CD4-positive, CD25-positive, alpha-beta regulatory T cell (primary cell): ENCODE measurements around the gene MINDY4. TPM values are rescaled to one million over a fixed set of nuclear protein-coding genes. Genes with fewer than 3 reads are reported as not detected.
"Not testable (repeated sequence)": the region's sequence is repeated elsewhere in the genome, so short reads cannot be mapped to it uniquely, and the experiment has no call there.

Source experiments
- ATAC-seq, 2 donors: fragments of 150-1000 bp; cut with Tn5 transposase; one replicate each; pipeline ENCODE4 v1.10.0; 2021; ENCODE audit warnings: low read depth in 2 of 2, moderate number of reproducible peaks in 2 of 2, moderate library complexity in 1 of 2
- DNase-seq, 3 donors: peaks; one replicate each; pipeline versions ENCODE4 v3.0.0 to v3.0.0-alpha.2; 2012 to 2022; ENCODE audit warnings: mixed read lengths in 1 of 3
- H3K27ac ChIP-seq: one replicate; pipeline ENCODE4 v1.7.0; 2013; ENCODE audit warnings: mild to moderate bottlenecking, low read length; ENCODE audit not compliant: insufficient read depth, poor library complexity, severe bottlenecking
- H3K27me3 ChIP-seq: one replicate; pipeline ENCODE4 v1.7.0; 2013; ENCODE audit warnings: low read length; ENCODE audit not compliant: control insufficient read depth, insufficient read depth
- H3K36me3 ChIP-seq: one replicate; pipeline ENCODE4 v1.7.0; 2013; ENCODE audit warnings: mild to moderate bottlenecking, low read length, moderate library complexity; ENCODE audit not compliant: control insufficient read depth, insufficient read depth
- H3K4me1 ChIP-seq: 2 replicates; pipeline ENCODE4 v1.7.0; 2013; ENCODE audit warnings: mild to moderate bottlenecking, low read length; ENCODE audit not compliant: insufficient read depth, control insufficient read depth, poor library complexity, severe bottlenecking
- H3K4me3 ChIP-seq: one replicate; pipeline ENCODE4 v1.7.0; 2013; ENCODE audit warnings: low read depth, mild to moderate bottlenecking, low read length, moderate library complexity
- H3K9me3 ChIP-seq, 2 experiments: 1 replicate in 1 of 2; 2 replicates in 1 of 2; pipeline ENCODE4 v1.7.0; 2013; ENCODE audit warnings: low read length in 2 of 2, mild to moderate bottlenecking in 1 of 2, moderate library complexity in 1 of 2; ENCODE audit not compliant: control insufficient read depth in 2 of 2
- H3K27ac Mint-ChIP-seq, 3 donors: one replicate each; pipeline ENCODE4 v1.8.0; 2020 to 2022; ENCODE audit warnings: mild to moderate bottlenecking in 3 of 3, mixed read lengths in 3 of 3, moderate library complexity in 2 of 3
- H3K27me3 Mint-ChIP-seq: one replicate; pipeline ENCODE4 v1.8.0; 2022; ENCODE audit warnings: mild to moderate bottlenecking, mixed read lengths
- H3K36me3 Mint-ChIP-seq: one replicate; pipeline ENCODE4 v1.8.0; 2020; ENCODE audit warnings: mixed read lengths
- H3K4me1 Mint-ChIP-seq, 4 donors: one replicate each; pipeline ENCODE4 v1.8.0; 2020 to 2022; ENCODE audit warnings: mixed read lengths in 4 of 4, mild to moderate bottlenecking in 1 of 4
- H3K4me3 Mint-ChIP-seq, 4 donors: one replicate each; pipeline ENCODE4 v1.8.0; 2020 to 2022; ENCODE audit warnings: mild to moderate bottlenecking in 4 of 4, mixed read lengths in 4 of 4, moderate library complexity in 3 of 4
- H3K9me3 Mint-ChIP-seq, 7 donors: one replicate each; pipeline ENCODE4 v1.8.0; 2020 to 2022; ENCODE audit warnings: mixed read lengths in 7 of 7, mild to moderate bottlenecking in 3 of 7, moderate library complexity in 2 of 7
- polyA plus RNA-seq, 4 donors: library from polyadenylated mRNA; unstranded; fragments of 300-500 nt; fragmentation: Illumina TruSeq; gene quantifications; one replicate each; pipeline ENCODE4 v1.2.3, GENCODE V29; 2021
- total RNA-seq: library from RNA; stranded (reverse); gene quantifications from one replicate; pipeline ENCODE4 v1.2.3, GENCODE V29; 2022

The MINDY4 gene
- total and polyA plus RNA-seq, 5 donors from 2014 or later: 0.17 to 1.0 (median 0.52) TPM

DNA sequence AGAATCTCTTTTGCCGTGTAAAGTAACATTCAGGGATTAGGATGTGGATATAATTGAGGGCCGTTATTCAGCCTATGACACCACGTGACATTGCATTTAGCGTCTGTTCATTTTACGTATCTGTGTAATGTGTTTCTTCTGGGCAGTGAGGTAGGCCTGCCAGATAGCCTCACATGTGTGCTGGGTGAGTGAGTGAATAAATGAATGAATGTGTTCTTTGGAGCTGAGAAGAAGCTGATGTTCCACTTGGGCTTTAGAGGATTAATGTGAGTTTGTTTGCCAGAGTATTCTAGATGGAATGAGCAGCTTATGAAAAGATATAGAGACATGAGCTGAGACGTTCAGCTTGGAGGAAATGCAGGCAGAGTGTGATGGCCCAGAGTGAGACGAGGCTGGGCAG, 55.0 kb downstream of the MINDY4 start:
- Histone ChIP-seq H3K4me1 (no peaks in the 10 kb centered on the region), H3K27ac (no peak overlapping the region), H3K36me3 (no peaks in the 10 kb centered on the region), H3K9me3 (no peaks in the 10 kb centered on the region), H3K27me3 (no peaks in the 10 kb centered on the region), H3K4me3 (no peak overlapping the region)
- ATAC-seq: no peak
- Mint-ChIP-seq H3K4me3 (no peak overlapping the region), H3K4me1 (peaks cover 0 to 2% (median 0%) of the 10 kb centered on the region in 4 donors), H3K27me3 (peaks cover 7% of the 10 kb centered on the region), H3K27ac (no peak overlapping the region), H3K36me3 (no peaks in the 10 kb centered on the region), H3K9me3 (peaks cover 0 to 10% (median 6%) of the 10 kb centered on the region in 7 donors)
- no peak for DNase-seq

DNA sequence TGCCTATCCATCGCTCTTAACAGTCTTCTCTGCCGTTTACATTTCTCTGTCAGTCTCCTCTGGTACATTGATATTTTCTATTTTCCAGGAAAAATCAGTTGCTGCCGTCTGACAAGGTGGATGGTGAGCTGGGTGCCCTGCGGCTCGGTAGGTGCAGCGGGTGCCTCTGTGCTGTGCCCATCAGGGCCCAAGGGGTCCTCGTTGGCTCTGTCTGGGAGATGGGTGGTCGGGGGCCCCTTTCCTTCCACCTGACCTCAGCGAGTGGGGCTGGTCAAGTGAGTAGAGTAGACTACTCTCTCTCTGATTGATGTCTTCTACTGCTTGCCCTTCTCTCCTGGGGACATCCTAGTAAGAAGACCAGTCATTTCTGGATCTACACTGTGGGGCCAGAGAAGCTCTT, 57.4 kb downstream of the MINDY4 start:
- DNase-seq (no peak), ATAC-seq (no peak)
- Mint-ChIP-seq H3K4me1 (no peaks in the 10 kb centered on the region), H3K4me3 (no peak overlapping the region), H3K27me3 (peaks cover under 1% of the 10 kb centered on the region), H3K27ac (no peak overlapping the region), H3K9me3 (peaks cover 0 to 19% (median 10%) of the 10 kb centered on the region in 7 donors), H3K36me3 (peaks cover 7% of the 10 kb centered on the region)
- no peaks in the 10 kb centered on the region for H3K27me3 ChIP-seq
- no peak overlapping the region for H3K4me3 ChIP-seq
- peaks cover 0 to 7% of the 10 kb centered on the region in 2 experiments for H3K9me3 ChIP-seq
- no peaks in the 10 kb centered on the region for H3K36me3 ChIP-seq
- no peak overlapping the region for H3K27ac ChIP-seq
- no peaks in the 10 kb centered on the region for H3K4me1 ChIP-seq

DNA sequence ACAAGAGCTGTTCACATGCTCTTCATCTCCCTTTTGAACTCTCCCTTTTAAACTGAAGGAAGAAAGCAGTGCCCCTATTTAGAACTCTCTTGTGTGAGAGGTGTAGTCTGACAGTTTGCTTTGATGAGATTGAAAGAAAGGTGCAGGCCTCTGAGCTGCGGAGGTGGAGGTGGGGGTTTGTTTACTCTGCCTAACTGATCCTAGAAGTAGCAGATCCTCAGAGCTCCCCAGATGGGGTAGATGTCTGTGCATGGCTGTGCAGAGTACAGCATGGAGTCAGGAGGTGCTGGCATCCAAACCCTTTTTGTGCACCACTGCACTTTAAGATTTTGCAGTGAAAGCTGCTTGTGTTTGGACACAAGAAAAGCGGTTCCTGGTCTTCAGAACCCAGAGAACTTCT, 58.3 kb downstream of the MINDY4 start:
- H3K4me3 Mint-ChIP-seq: peak overlapping the region in 1 of 4 donors; percentile 69

DNA sequence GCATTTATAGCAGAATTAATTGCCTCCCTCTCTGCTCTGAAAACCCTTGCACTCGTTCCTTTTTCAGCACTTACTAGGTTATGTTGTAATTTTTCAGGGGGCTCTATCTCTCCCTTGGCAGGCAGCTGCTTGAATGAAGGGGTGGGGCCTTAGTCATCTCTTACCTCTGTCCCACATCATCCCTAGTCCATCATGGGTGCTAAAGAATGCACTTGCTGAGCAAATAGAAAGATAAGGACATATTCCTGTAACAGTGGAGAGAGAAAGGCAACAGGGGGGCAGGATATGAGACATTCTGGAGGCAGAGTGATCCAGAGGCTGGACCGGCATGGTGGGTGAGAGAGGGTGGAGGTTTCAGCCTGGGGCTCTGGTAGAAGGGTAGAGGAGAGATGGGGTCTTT, 60.0 kb downstream of the MINDY4 start:
- no peak overlapping the region for H3K4me3 ChIP-seq
- Mint-ChIP-seq H3K4me3 (no peak overlapping the region), H3K9me3 (peaks cover 0 to 31% (median 10%) of the 10 kb centered on the region in 7 donors), H3K36me3 (peaks cover 12% of the 10 kb centered on the region), H3K27ac (no peak overlapping the region), H3K27me3 (no peaks in the 10 kb centered on the region), H3K4me1 (no peaks in the 10 kb centered on the region)
- no peaks in the 10 kb centered on the region for H3K27me3 ChIP-seq
- ATAC-seq: no peak
- no peak overlapping the region for H3K27ac ChIP-seq
- H3K36me3 ChIP-seq: no peaks in the 10 kb centered on the region
- peaks cover 0 to 17% of the 10 kb centered on the region in 2 experiments for H3K9me3 ChIP-seq
- no peak for DNase-seq
- H3K4me1 ChIP-seq: no peaks in the 10 kb centered on the region

More for the DNA sequence above, 58.3 kb downstream of the MINDY4 start:
- Histone ChIP-seq H3K27me3 (no peaks in the 10 kb centered on the region), H3K36me3 (no peaks in the 10 kb centered on the region), H3K9me3 (peaks cover 0 to 16% of the 10 kb centered on the region in 2 experiments), H3K27ac (no peak overlapping the region), H3K4me1 (no peaks in the 10 kb centered on the region), H3K4me3 (no peak overlapping the region)
- Mint-ChIP-seq H3K27ac (no peak overlapping the region), H3K4me1 (no peaks in the 10 kb centered on the region), H3K9me3 (peaks cover 0 to 25% (median 10%) of the 10 kb centered on the region in 7 donors), H3K27me3 (no peaks in the 10 kb centered on the region), H3K36me3 (peaks cover 7% of the 10 kb centered on the region)
- ATAC-seq (no peak), DNase-seq (no peak)

DNA sequence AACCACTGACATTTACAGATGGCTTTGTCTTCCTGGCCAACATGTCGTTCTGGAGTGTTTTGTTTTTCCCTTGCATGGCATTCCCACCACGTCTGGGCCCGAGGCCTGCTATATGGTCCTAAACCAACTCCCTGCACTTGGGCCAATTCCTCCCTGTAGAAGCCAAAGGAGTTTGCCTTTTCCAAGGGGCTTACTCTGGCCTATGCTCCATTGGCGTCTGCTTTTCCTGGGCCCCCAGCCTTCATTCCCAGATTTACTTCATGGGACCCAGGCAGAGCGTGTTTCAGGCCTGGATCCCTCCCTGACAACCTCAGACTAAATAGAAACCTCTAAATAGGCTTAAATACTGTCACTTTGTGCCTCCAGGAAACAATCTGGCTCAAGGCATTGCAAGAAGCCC, 60.7 kb downstream of the MINDY4 start:
- no peak overlapping the region for H3K27ac Mint-ChIP-seq
- no peak overlapping the region for H3K27ac ChIP-seq
- ATAC-seq (no peak), DNase-seq (no peak)
- H3K4me1 ChIP-seq: no peaks in the 10 kb centered on the region
- peaks cover 0 to 17% of the 10 kb centered on the region in 2 experiments for H3K9me3 ChIP-seq
- no peaks in the 10 kb centered on the region for H3K4me1 Mint-ChIP-seq
- H3K36me3 Mint-ChIP-seq: peaks cover 12% of the 10 kb centered on the region
- H3K9me3 Mint-ChIP-seq: peaks cover 0 to 31% (median 9%) of the 10 kb centered on the region in 7 donors
- no peaks in the 10 kb centered on the region for H3K27me3 Mint-ChIP-seq
- no peaks in the 10 kb centered on the region for H3K36me3 ChIP-seq
- no peaks in the 10 kb centered on the region for H3K27me3 ChIP-seq
- no peak overlapping the region for H3K4me3 ChIP-seq
- no peak overlapping the region for H3K4me3 Mint-ChIP-seq

DNA sequence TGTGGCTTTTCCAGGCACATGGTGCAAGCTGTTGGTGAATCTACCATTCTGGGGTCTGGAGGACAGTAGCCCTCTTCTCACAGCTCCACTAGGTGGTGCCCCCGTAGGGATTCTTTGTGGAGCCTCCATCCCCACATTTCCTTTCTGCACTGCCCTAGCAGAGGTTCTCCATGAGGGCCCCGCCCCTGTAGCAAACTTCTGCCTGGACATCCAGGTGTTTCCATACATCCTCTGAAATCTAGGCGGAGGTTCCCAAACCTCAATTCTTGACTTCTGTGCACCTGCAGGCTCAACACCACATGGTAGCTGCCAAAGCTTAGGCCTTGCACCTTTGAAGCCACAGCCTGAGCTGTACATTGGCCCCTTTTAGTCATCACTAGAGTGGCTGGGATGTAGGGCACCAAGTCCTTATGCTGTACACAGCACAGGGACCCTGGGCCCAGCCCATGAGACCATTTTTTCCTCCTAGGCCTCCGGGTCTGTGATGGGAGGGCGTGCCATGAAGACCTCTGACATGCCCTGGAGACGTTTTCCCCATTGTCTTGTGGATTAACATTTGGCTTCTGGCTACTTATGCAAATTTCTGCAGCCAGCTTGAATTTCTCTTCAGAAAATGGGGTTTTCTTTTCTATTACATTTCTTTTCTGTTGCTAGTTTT, 62.9 kb downstream of the MINDY4 start:
- H3K9me3 Mint-ChIP-seq: peaks cover 0 to 31% (median 7%) of the 10 kb centered on the region in 7 donors
- not testable (repeated sequence) for H3K4me3 Mint-ChIP-seq, H3K27ac ChIP-seq, H3K36me3 ChIP-seq, ATAC-seq, H3K4me1 ChIP-seq, H3K4me3 ChIP-seq, H3K27me3 ChIP-seq, DNase-seq, H3K4me1 Mint-ChIP-seq, H3K27me3 Mint-ChIP-seq, H3K27ac Mint-ChIP-seq
- peaks cover 12% of the 10 kb centered on the region for H3K36me3 Mint-ChIP-seq
- H3K9me3 ChIP-seq: peaks cover 0 to 17% of the 10 kb centered on the region in 2 experiments

DNA sequence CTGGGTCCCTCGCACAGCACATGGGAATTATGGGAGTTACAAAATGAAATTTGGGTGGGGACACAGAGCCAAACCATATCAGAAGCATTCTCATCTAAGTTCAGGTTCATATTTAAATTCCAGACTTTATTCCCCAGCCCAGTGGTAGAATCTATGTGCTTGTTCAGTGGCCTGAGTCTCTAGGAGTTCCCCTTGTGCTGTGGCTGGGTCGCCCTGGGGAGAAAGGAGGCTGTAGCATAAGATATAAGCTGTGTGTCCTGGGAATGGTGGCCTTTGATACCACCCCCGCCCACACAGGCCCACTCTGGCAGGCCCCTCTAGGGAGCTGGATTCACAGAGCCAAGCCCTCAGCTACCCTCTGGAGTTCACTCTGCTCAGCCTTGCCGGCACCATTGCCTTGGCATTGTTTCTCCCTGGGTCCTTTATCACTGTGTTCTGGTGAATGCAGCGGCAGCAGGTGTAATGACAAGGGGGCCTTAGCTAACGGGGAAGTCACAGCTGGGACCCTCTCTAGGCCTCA, 64.2 kb downstream of the MINDY4 start:
- Histone ChIP-seq H3K36me3 (no peaks in the 10 kb centered on the region), H3K27me3 (no peaks in the 10 kb centered on the region), H3K4me3 (no peak overlapping the region), H3K9me3 (peaks cover 0 to 17% of the 10 kb centered on the region in 2 experiments), H3K4me1 (no peaks in the 10 kb centered on the region), H3K27ac (no peak overlapping the region)
- H3K4me3 Mint-ChIP-seq: no peak overlapping the region
- ATAC-seq: no peak
- H3K9me3 Mint-ChIP-seq: peaks cover 0 to 29% (median 7%) of the 10 kb centered on the region in 7 donors
- no peaks in the 10 kb centered on the region for H3K4me1 Mint-ChIP-seq
- DNase-seq: no peak
- H3K36me3 Mint-ChIP-seq: peaks cover 12% of the 10 kb centered on the region
- H3K27me3 Mint-ChIP-seq: no peaks in the 10 kb centered on the region
- H3K27ac Mint-ChIP-seq: no peak overlapping the region

DNA sequence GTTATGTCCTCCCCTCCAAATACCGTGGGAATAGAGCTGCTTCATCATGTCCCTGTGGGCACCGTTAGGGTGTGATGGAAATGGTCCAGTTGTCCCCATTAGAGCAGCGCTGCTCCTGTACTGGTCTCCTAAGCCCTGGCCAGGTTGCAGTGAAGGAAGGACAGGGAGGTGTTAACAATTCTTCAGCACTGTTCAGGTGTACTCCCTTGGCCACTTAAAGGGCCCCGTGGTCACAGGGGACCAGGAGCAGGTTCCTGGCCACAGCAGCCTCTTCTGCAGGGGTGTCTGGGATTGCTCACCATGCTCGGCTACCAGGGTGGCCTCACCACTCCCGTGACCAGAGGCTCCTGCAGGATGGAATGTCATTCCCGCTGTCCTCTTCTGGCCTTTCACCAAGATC, 65.8 kb downstream of the MINDY4 start:
- Mint-ChIP-seq H3K4me1 (no peaks in the 10 kb centered on the region), H3K27ac (no peak overlapping the region), H3K9me3 (peaks cover 0 to 26% (median 4%) of the 10 kb centered on the region in 7 donors), H3K36me3 (peaks cover 12% of the 10 kb centered on the region), H3K27me3 (no peaks in the 10 kb centered on the region), H3K4me3 (no peak overlapping the region)
- H3K9me3 ChIP-seq: peaks cover 0 to 17% of the 10 kb centered on the region in 2 experiments
- no peak for DNase-seq
- H3K27me3 ChIP-seq: no peaks in the 10 kb centered on the region
- no peak overlapping the region for H3K4me3 ChIP-seq
- ATAC-seq: no peak
- no peaks in the 10 kb centered on the region for H3K4me1 ChIP-seq
- no peak overlapping the region for H3K27ac ChIP-seq
- H3K36me3 ChIP-seq: no peaks in the 10 kb centered on the region
